HEK293 (cell line): ENCODE data around the gene DNAH7.

Experiments used
- CTCF ChIA-PET: fragments of 350-600 bp; formaldehyde crosslinking; extraction: SDS; loops from one replicate; lab custom pipeline; 2021; ENCODE audit warnings: antibody characterized with exemption; lab: Yijun Ruan, JAX
- POLR2A ChIA-PET: fragments of 300-600 bp; formaldehyde crosslinking; extraction: SDS; loops from one replicate; lab custom pipeline; 2020; ENCODE audit warnings: antibody characterized with exemption, inconsistent platforms; lab: Yijun Ruan, JAX
- H3K27ac ChIP-seq: fragments of 200-500 bp; sonication (Bioruptor generic); 2 replicates; pipeline ENCODE4 v1.5.1; 2014; ENCODE audit warnings: low read depth, low read length, control low read depth, inconsistent platforms; ENCODE audit errors: extremely low read depth
- H3K36me3 ChIP-seq, 2 experiments: fragments of 200-500 bp in 1 of 2; sonication (Bioruptor generic) in 1 of 2; 1 replicate in 1 of 2; 2 replicates in 1 of 2; pipeline ENCODE4 v1.5.1; 2014 to 2017; ENCODE audit warnings: inconsistent platforms in 2 of 2, low read length in 2 of 2; ENCODE audit not compliant: control insufficient read depth in 2 of 2, insufficient read depth in 1 of 2
- H3K4me1 ChIP-seq: fragments of 200-500 bp; sonication (Bioruptor generic); 2 replicates; pipeline ENCODE4 v1.5.1; 2014; ENCODE audit warnings: mild to moderate bottlenecking, low read length, inconsistent platforms; ENCODE audit not compliant: control insufficient read depth, insufficient read depth
- H3K4me3 ChIP-seq: 2 replicates; pipeline ENCODE4 v1.5.1; 2011; ENCODE audit warnings: low read depth, mild to moderate bottlenecking, control low read depth, low read length, moderate library complexity
- H3K9me3 ChIP-seq: fragments of 200-500 bp; sonication (Bioruptor generic); 2 replicates; pipeline ENCODE4 v1.5.1; 2014; ENCODE audit warnings: low read depth, low read length, inconsistent platforms; ENCODE audit not compliant: control insufficient read depth, insufficient read depth
- ATF2 ChIP-seq: fragments of 450-650 bp; formaldehyde crosslinking; IDR thresholded peaks from 2 replicates; pipeline ENCODE4 v1.5.1; 2016; ENCODE audit warnings: missing biosample characterization, missing genetic modification characterization, low read depth
- CTCF ChIP-seq: fragments of 450-650 bp; formaldehyde crosslinking; IDR thresholded peaks from 2 replicates; pipeline ENCODE4 v1.5.1; 2016; ENCODE audit warnings: missing biosample characterization, missing genetic modification characterization
- HOXD13 ChIP-seq: sonication (generic); formaldehyde crosslinking; IDR thresholded peaks from 2 replicates; pipeline ENCODE4 v1.8.0; 2022; ENCODE audit warnings: missing genetic modification reagents, borderline replicate concordance
- KLF7 ChIP-seq: fragments of 450-650 bp; formaldehyde crosslinking; IDR thresholded peaks from 2 replicates; pipeline ENCODE4 v1.5.1; 2016; ENCODE audit warnings: missing biosample characterization, missing genetic modification characterization, borderline replicate concordance
- OVOL3 ChIP-seq: fragments of 450-650 bp; formaldehyde crosslinking; IDR thresholded peaks from 2 replicates; pipeline ENCODE4 v1.5.1; 2016; ENCODE audit warnings: missing biosample characterization, missing genetic modification characterization
- PRDM10 ChIP-seq: fragments of 450-650 bp; formaldehyde crosslinking; IDR thresholded peaks from 2 replicates; pipeline ENCODE4 v1.5.1; 2016; ENCODE audit warnings: missing biosample characterization, missing genetic modification characterization
- PRDM4 ChIP-seq: fragments of 450-650 bp; formaldehyde crosslinking; IDR thresholded peaks from 2 replicates; pipeline ENCODE4 v1.5.1; 2017; ENCODE audit warnings: missing biosample characterization, missing genetic modification characterization
- REPIN1 ChIP-seq: fragments of 450-650 bp; formaldehyde crosslinking; IDR thresholded peaks from 2 replicates; pipeline ENCODE4 v1.5.1; 2017; ENCODE audit warnings: missing biosample characterization, missing genetic modification characterization, low read depth
- SETDB1 ChIP-seq: IDR thresholded peaks from one replicate; pipeline ENCODE4 v1.6.1; 2017; ENCODE audit warnings: mild to moderate bottlenecking, low read length, moderate library complexity, mixed read lengths; ENCODE audit not compliant: insufficient read length
- SP2 ChIP-seq: fragments of 450-650 bp; formaldehyde crosslinking; IDR thresholded peaks from 2 replicates; pipeline ENCODE4 v1.5.1; 2016; ENCODE audit warnings: missing biosample characterization, missing genetic modification characterization
- SP7 ChIP-seq: fragments of 450-650 bp; formaldehyde crosslinking; IDR thresholded peaks from 2 replicates; pipeline ENCODE4 v1.5.1; 2016; ENCODE audit warnings: missing biosample characterization, missing genetic modification characterization
- ZBTB1 ChIP-seq: fragments of 450-650 bp; formaldehyde crosslinking; IDR thresholded peaks from 2 replicates; pipeline ENCODE4 v1.5.1; 2016; ENCODE audit warnings: missing biosample characterization, missing genetic modification characterization
- ZFP3 ChIP-seq: fragments of 450-650 bp; formaldehyde crosslinking; IDR thresholded peaks from 2 replicates; pipeline ENCODE4 v1.5.1; 2016; ENCODE audit warnings: low read depth, missing biosample characterization, missing genetic modification characterization
- ZFP37 ChIP-seq: fragments of 450-650 bp; formaldehyde crosslinking; IDR thresholded peaks from 2 replicates; pipeline ENCODE4 v1.5.1; 2016; ENCODE audit warnings: missing biosample characterization, missing genetic modification characterization
- ZNF184 ChIP-seq: fragments of 450-650 bp; IDR thresholded peaks from 2 replicates; pipeline ENCODE4 v1.5.1; 2018; ENCODE audit warnings: missing biosample characterization, mild to moderate bottlenecking, missing genetic modification characterization
- ZNF19 ChIP-seq: fragments of 450-650 bp; formaldehyde crosslinking; IDR thresholded peaks from 2 replicates; pipeline ENCODE4; 2016; ENCODE audit warnings: missing biosample characterization, missing genetic modification characterization, low read depth
- ZNF202 ChIP-seq: fragments of 450-650 bp; formaldehyde crosslinking; IDR thresholded peaks from 2 replicates; pipeline ENCODE4 v1.5.1; 2016; ENCODE audit warnings: missing biosample characterization, missing genetic modification characterization, borderline replicate concordance
- ZNF214 ChIP-seq: fragments of 450-650 bp; formaldehyde crosslinking; IDR thresholded peaks from 2 replicates; pipeline ENCODE4 v1.5.1; 2017; ENCODE audit warnings: missing biosample characterization, mild to moderate bottlenecking, missing genetic modification characterization, borderline replicate concordance
- ZNF423 ChIP-seq: fragments of 450-650 bp; formaldehyde crosslinking; IDR thresholded peaks from 2 replicates; pipeline ENCODE4 v1.5.1; 2016; ENCODE audit warnings: missing biosample characterization, missing genetic modification characterization
- ZNF488 ChIP-seq: fragments of 450-650 bp; formaldehyde crosslinking; IDR thresholded peaks from 2 replicates; pipeline ENCODE4 v1.5.1; 2016; ENCODE audit warnings: missing biosample characterization, missing genetic modification characterization
- ZNF660 ChIP-seq: fragments of 450-650 bp; IDR thresholded peaks from 2 replicates; pipeline ENCODE4 v1.5.1; 2018; ENCODE audit warnings: missing biosample characterization, mild to moderate bottlenecking, missing genetic modification characterization
- ZNF692 ChIP-seq: fragments of 450-650 bp; formaldehyde crosslinking; IDR thresholded peaks from 2 replicates; pipeline ENCODE4 v1.5.1; 2016; ENCODE audit warnings: missing biosample characterization, missing genetic modification characterization
- ZSCAN23 ChIP-seq: fragments of 450-650 bp; formaldehyde crosslinking; IDR thresholded peaks from 2 replicates; pipeline ENCODE4 v1.5.1; 2016; ENCODE audit warnings: missing biosample characterization, missing genetic modification characterization
- ZXDB ChIP-seq: fragments of 450-650 bp; formaldehyde crosslinking; IDR thresholded peaks from 2 replicates; pipeline ENCODE4 v1.5.1; 2016; ENCODE audit warnings: missing biosample characterization, missing genetic modification characterization

DNAH7 gene

GRCh38 chr2:195818106-195818505 is 250.5 kb downstream of the DNAH7 start (continued):
- no peak for TF ChIP-seq ZNF692
- no peak for TF ChIP-seq ZNF660 (tag by site-specific recombination)
- no peak for TF ChIP-seq ATF2 (tag by site-specific recombination)
- TF ChIP-seq, all 188 proteins: peak for 0

GRCh38 chr2:195815083-195815482 is 253.6 kb downstream of the DNAH7 start:
- Histone ChIP-seq H3K27ac (no peak overlapping the region), H3K4me1 (no peaks in the 10 kb centered on the region), H3K36me3 (no peaks in the 10 kb centered on the region), H3K4me3 (no peak overlapping the region), H3K9me3 (no peaks in the 10 kb centered on the region)
- CTCF ChIA-PET = no interaction called here
- no peak for TF ChIP-seq SETDB1
- TF ChIP-seq ZNF202 = no peak
- no peak for TF ChIP-seq SP7 (tag by site-specific recombination)
- no peak for TF ChIP-seq REPIN1 (tag by site-specific recombination)
- no peak for TF ChIP-seq ZNF423 (tag by site-specific recombination)
- TF ChIP-seq ZNF19 (tag by site-specific recombination) = no peak
- TF ChIP-seq ZXDB (tag by site-specific recombination) = no peak
- TF ChIP-seq ZFP3 (tag by site-specific recombination) = no peak
- no peak for TF ChIP-seq PRDM10
- POLR2A ChIA-PET = no interaction called here

- Histone ChIP-seq H3K9me3 (no peaks in the 10 kb centered on the region), H3K4me3 (no peak overlapping the region), H3K4me1 (no peaks in the 10 kb centered on the region), H3K36me3 (no peaks in the 10 kb centered on the region), H3K27ac (no peak overlapping the region)
- POLR2A ChIA-PET = no interaction called here
- CTCF ChIA-PET = no interaction called here
- no peak for TF ChIP-seq ZNF214 (tag by site-specific recombination)
- TF ChIP-seq ZFP37 (tag by site-specific recombination) = no peak
- no peak for TF ChIP-seq CTCF (tag by site-specific recombination)
- no peak for TF ChIP-seq OVOL3 (tag by site-specific recombination)
- no peak for TF ChIP-seq ZSCAN23 (tag by site-specific recombination)
- no peak for TF ChIP-seq ZNF488 (tag by site-specific recombination)
- TF ChIP-seq SP2 (tag by site-specific recombination) = no peak
- no peak for TF ChIP-seq KLF7 (tag by site-specific recombination)
- TF ChIP-seq ZNF184 (tag by site-specific recombination) = no peak
- no peak for TF ChIP-seq ZBTB1 (tag by site-specific recombination)
- no peak for TF ChIP-seq PRDM4 (tag by site-specific recombination)
- no peak for TF ChIP-seq HOXD13
- TF ChIP-seq ZNF423 (tag by site-specific recombination) = no peak
Observed at GRCh38 chr2:195813421-195813820, 255.2 kb downstream of the DNAH7 start.
